Islet of Langerhans (tissue), 1 donor: ENCODE data around the gene BHLHE23.
"Not testable (repeated sequence)": the region's sequence is repeated elsewhere in the genome, so short reads cannot be mapped to it uniquely, and the experiment has no call there.

Source experiments
- FAIRE-seq: peaks from one replicate; lab custom pipeline; 2011; peaks lifted over from hg19 to GRCh38; lab: Jason Lieb, UNC

The BHLHE23 gene

GRCh38 chr20:63042448-63043071 is 35.8 kb upstream of the BHLHE23 start:
- FAIRE-seq = no peak

GRCh38 chr20:63041776-63042175 is 35.0 kb upstream of the BHLHE23 start:
- FAIRE-seq = no peak

DNA sequence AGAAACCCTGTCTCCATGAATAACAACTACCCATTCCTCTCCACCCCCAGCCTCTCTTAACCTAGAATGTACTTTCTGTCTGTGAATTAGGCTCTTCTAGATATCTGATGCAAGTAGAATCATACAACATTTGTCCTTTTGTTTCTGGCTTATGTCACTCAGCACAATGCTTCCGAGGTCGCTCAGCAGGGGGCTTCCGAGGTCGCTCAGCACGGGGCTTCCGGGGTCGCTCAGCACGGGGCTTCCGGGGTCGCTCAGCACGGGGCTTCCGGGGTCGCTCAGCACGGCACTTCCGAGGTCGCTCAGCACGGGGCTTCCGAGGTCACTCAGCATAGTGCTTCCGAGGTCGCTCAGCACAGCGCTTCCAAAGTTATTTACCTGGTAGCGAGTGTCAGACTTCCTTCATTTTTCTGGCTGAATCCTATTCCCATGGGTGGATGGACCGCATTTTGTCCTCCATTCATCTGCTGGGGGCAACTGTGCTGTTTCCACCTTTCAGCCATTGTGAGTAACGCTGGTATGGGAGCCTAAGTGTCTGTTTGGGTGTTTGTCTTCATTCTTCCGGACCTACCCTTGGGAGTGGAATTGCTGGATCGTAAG is 31.0 kb upstream of the BHLHE23 start:
- FAIRE-seq = no peak

DNA sequence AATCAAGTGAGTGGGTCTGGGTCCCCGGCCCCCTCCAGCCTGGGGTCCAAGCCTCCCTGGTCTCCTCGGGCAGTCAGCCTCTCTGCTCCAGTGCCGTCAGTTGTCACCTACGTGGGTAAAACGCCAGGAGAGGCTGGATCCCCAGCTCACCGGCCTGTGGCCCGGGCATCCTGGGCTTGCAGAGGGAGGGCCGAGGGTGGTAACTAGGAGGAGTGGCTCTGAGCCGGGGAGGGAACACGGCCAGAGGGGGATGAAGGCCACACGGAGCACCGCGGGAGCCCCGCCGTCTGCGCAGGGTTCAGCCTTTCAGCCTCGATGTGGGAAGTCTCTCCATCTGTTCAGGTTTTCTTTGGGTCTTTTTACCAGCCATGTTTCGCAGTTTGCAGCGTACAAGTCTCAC is 29.5 kb upstream of the BHLHE23 start:
- FAIRE-seq = no peak

- no peak for FAIRE-seq
These were observed 28.9 kb upstream of the BHLHE23 start for GRCh38 chr20:63035603-63036185.

DNA sequence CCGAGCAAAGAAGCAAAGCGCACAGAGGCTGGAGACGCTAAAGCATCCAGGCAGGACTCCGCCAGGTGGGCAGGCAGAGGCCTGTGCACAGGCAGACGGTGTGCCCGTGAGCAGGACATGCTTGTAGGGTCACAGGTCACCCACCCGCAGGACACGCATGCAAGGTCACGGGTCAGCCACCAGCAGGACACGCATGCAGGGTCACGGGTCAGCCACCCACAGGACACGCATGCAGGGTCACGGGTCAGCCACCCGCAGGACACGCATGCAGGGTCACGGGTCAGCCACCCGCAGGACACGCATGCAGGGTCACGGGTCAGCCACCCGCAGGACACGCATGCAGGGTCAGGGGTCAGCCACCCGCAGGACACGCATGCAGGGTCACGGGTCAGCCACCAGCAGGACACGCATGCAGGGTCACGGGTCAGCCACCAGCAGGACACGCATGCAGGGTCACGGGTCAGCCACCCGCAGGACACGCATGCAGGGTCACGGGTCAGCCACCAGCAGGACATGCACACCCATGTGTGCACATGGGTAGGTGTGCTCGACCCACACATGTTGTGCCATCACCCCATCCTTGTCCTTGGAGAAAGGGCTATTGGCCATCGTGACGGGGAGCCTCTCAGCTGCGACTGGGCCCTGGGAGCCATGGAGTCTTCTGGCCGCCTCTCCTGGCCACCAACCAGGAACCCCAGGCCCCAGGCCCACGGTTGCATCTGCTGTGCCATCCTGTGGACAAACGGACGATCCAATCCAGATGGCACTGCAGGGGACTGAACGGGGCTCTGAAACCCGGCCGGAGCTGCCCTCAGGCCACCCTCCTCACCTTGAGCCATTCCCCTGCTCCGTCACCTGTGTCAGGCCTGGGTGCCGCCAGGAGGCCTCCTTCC is 28.2 kb upstream of the BHLHE23 start:
- not testable (repeated sequence) for FAIRE-seq

DNA sequence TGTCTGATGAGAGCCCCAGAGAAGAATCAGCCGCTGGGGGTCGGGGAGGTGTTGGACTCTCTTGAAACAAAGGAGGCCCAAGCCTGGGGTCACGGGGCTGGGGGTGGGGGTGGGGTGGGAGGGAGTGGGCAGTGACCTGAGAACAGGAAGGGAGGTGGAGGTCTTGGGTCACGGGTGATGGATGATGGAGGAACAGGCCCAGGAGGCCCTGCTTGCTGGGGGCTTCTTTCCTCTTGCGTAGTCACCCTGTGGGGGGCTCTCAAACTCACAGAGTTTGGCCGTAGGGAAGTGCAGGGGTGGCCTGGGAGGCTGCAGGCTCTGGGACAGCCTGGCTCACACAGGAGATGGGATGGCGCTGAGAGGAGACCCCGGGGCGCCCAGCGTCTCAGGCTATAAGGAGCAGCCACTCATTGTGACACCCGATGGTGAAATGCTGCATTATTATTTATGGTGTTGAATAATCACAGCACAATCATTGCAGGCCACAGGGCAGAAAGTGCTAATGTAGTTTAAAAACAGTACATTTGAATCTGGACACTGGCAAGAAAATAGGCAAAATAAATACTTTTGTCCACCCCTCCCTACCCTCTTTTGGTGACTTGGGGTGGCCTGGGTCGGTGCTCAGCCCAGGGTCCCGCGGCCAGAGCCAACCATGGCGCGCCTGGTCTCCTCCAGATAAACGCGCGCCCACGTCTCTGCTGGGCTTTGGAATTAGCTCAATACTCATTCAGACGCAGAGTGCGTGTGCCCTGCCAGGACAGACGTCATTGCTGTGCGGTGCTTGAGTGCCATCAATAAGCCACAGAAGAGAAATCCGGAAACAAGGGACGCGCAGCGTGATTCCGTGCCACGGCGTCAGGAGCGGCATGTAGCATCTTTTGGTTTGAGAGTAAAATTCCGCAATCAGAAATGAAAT is 27.3 kb upstream of the BHLHE23 start:
- FAIRE-seq = no peak

- no peak for FAIRE-seq
These were observed 26.4 kb upstream of the BHLHE23 start for GRCh38 chr20:63032861-63033793.

- no peak for FAIRE-seq
These were observed 25.4 kb upstream of the BHLHE23 start for GRCh38 chr20:63032026-63032800.

DNA sequence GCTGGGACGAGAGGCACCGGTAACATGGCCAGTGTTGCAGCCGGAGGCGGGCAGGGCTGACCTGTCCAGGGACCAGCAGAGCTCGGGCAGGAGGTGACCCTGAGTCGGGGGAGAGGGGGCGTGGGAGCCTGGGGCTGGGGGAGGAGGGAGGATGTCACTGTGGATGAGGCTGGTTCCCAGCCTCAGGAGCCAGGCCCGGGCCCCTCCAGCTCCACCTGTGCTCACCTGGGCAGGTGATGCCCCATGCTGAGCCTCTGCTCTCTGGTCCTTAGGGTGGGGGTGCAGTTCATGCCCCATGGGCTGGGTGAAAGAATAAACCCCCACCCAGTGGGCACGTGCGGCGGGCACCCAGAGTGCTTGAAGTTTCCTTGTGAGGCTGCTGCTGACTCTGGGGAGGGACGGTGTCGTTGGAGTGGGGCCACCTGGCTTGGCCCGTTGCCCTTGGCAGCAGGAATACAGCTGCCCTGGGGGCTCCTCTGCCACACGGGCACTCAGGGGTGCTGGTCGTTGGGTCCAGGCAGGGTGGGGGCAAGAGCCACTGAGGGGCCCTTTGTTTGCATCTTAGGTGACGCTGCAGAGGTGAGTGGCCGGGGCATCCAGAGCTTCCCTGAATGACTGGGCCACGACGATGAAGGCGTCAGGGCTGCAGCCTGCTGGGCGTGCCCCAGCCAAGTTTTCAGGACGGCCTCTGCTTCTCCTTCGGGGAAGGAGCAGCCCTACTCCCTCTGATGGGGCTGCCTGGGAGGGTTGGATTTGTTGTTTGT is 24.7 kb upstream of the BHLHE23 start:
- FAIRE-seq = no peak

DNA sequence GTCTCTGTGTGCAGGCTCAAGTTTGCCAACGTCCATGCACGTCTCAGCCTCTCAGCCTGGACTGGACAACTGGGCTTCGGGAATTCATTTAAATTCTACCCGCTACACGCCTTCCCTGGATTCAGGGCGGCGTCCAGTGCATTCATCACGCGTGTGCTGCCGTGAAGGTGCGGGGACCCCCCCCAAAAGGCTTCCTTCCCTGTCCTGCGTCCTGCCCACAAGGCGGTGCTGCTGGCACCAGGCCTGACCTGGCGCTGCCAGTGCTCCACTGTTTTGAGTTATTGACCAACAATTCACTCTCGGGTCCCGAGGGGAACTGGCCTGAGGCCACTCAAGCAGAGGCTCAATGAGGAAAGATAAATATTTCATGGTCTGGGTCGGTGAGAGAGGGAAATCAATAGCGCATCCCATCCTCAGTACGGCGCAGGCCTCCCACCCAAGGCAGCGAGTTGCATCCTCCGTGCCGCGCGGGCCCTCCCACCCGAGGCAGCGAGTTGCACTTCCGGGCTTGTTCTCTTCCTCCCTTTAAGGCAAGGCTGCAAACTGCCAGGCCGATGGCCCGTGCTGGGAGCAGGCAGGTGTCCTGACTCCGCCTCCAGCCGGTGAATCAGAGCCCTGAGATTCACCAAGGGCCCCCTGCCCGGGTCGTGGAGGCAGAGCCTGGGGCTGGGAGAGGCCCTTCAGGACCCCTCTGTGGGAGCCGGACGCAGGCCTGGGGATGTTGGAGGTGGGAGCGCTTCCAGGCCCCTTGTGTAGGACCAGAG is 22.8 kb upstream of the BHLHE23 start:
- FAIRE-seq = no peak

GRCh38 chr20:63028461-63028921 is 21.7 kb upstream of the BHLHE23 start:
- no peak for FAIRE-seq

DNA sequence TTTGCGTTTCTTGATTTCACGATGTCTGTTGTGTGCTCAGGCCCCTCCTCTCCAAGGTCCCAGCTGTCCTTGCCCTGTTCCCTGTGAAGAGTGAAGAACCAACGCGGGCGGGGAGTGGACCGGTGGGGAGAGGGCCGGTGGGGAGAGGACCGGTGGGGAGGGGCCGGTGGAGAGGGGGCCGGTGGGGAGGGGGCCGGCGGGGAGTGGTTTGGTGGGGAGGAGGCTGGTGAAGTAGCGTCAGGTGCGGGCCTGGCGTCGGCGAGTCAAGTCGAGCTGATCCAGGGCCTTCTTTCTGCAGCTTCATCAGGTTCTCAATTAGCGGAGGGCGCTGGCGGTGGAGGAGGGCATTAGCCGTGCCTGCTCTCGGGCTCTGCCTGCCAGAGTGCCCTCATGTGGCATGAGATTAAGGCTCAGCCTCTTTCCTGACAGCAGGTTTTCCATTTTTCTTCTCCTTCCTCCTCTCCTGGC is 21.2 kb upstream of the BHLHE23 start:
- FAIRE-seq = no peak

DNA sequence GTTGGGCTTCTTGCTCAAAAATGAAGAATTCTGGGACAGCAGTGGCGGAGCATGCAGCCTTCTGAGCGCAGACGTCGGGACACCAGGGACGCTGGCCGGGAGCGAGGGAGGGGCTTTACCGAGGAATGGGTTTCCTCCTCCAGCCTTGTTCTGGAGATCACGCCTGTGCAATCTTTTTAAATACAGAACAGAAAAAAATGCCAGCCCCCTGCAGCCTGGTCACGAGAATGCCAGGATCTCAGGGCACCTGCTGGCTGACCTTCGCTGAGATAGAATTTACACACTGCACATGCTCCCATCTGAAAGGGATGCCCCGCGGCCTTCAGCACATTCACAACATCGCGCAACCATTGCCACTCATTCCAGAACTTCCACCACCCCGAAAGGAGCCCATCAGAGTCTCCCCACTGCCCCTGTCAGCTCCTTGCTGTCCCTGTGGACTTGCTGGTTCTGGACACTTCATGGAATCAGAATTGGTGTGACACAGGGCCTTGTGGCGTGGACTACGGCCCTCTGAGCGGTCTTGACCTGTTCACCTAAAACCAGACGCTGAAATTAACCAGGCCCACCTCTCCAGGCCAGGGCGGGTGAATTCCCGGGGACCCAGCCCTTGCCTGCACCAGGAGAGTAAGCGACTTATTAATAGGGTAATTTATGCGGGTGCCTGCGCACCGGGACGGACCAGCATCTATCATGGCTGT is 20.6 kb upstream of the BHLHE23 start:
- no peak for FAIRE-seq

GRCh38 chr20:63026582-63027165 is 19.9 kb upstream of the BHLHE23 start:
- no peak for FAIRE-seq

- no peak for FAIRE-seq
These were observed 19.0 kb upstream of the BHLHE23 start for GRCh38 chr20:63025534-63026331.
